WTC11 (cell line): ENCODE data around the gene C17orf67. TPM values are rescaled to one million over a fixed set of nuclear protein-coding genes. Genes with fewer than 3 reads are reported as not detected.

Experiments
- ATAC-seq: fragments of 200-7000 bp; cut with Tn5 transposase; 2 replicates; pipeline ENCODE4 v1.10.0; 2021; ENCODE audit warnings: mild to moderate bottlenecking, moderate library complexity
- CTCF ChIA-PET: fragments of 300-600 bp; sonication (Branson Sonifier 250); formaldehyde crosslinking; loops from one replicate; lab custom pipeline; 2021; ENCODE audit warnings: antibody characterized with exemption; lab: Charles Lee
- POLR2A ChIA-PET: fragments of 350-600 bp; sonication (Branson Sonifier 250); formaldehyde crosslinking; loops from one replicate; lab custom pipeline; 2021; ENCODE audit warnings: antibody characterized with exemption; lab: Charles Lee
- DNase-seq: peaks from one replicate; pipeline ENCODE4 v3.0.0; 2021; ENCODE audit warnings: low spot score
- H3K27ac Mint-ChIP-seq: 2 replicates; pipeline ENCODE4 v1.8.0; 2021; ENCODE audit warnings: mixed read lengths
- H3K27me3 Mint-ChIP-seq: 2 replicates; pipeline ENCODE4 v1.8.0; 2021; ENCODE audit warnings: low read depth, mild to moderate bottlenecking, moderate library complexity, mixed read lengths
- H3K36me3 Mint-ChIP-seq: 2 replicates; pipeline ENCODE4 v1.8.0; 2021; ENCODE audit warnings: mixed read lengths
- H3K4me1 Mint-ChIP-seq: 2 replicates; pipeline ENCODE4 v1.8.0; 2022; ENCODE audit warnings: mixed read lengths
- H3K4me3 Mint-ChIP-seq: 2 replicates; pipeline ENCODE4 v1.8.0; 2021; ENCODE audit warnings: mild to moderate bottlenecking, moderate library complexity, mixed read lengths
- H3K9me3 Mint-ChIP-seq: 2 replicates; pipeline ENCODE4 v1.8.0; 2021; ENCODE audit warnings: mixed read lengths
- CREB1 ChIP-seq: sonication (generic); formaldehyde crosslinking; IDR thresholded peaks from 2 replicates; pipeline ENCODE4 v1.8.0; 2023; ENCODE audit warnings: mild to moderate bottlenecking, missing genetic modification reagents
- ETV6 ChIP-seq: sonication (generic); formaldehyde crosslinking; IDR thresholded peaks from 2 replicates; pipeline ENCODE4 v1.8.1; 2022; ENCODE audit warnings: mild to moderate bottlenecking, missing genetic modification reagents
- FOXJ3 ChIP-seq: sonication (generic); formaldehyde crosslinking; IDR thresholded peaks from 2 replicates; pipeline ENCODE4 v1.9.0; 2021; ENCODE audit warnings: missing genetic modification reagents, mild to moderate bottlenecking, borderline replicate concordance
- GABPB1 ChIP-seq: sonication (generic); formaldehyde crosslinking; IDR thresholded peaks from 2 replicates; pipeline ENCODE4 v1.8.1; 2023; ENCODE audit warnings: mild to moderate bottlenecking, missing genetic modification reagents
- MYBL2 ChIP-seq: sonication (generic); formaldehyde crosslinking; IDR thresholded peaks from 2 replicates; pipeline ENCODE4 v1.8.1; 2023; ENCODE audit warnings: mild to moderate bottlenecking, moderate library complexity, missing genetic modification reagents
- NFE2L1 ChIP-seq: sonication (generic); formaldehyde crosslinking; IDR thresholded peaks from 2 replicates; pipeline ENCODE4 v1.8.1; 2023; ENCODE audit warnings: missing genetic modification reagents
- NFYB ChIP-seq: sonication (generic); formaldehyde crosslinking; conservative IDR thresholded peaks from 2 replicates; pipeline ENCODE4 v1.8.0; 2022; ENCODE audit warnings: low read depth, missing genetic modification reagents
- PRRX2 ChIP-seq: fragments of 250-450 bp; sonication (Bioruptor Pico); IDR thresholded peaks from 2 replicates; pipeline ENCODE4 v1.8.0; 2021; ENCODE audit warnings: mild to moderate bottlenecking
- RELA ChIP-seq: sonication (generic); formaldehyde crosslinking; IDR thresholded peaks from 2 replicates; pipeline ENCODE4 v1.8.1; 2022; ENCODE audit warnings: missing genetic modification reagents, mild to moderate bottlenecking, borderline replicate concordance
- RORB ChIP-seq: fragments of 250-450 bp; sonication (Bioruptor Pico); IDR thresholded peaks from 2 replicates; pipeline ENCODE4 v1.9.0; 2021; ENCODE audit warnings: mild to moderate bottlenecking
- SMAD4 ChIP-seq: sonication (generic); formaldehyde crosslinking; IDR thresholded peaks from 2 replicates; pipeline ENCODE4 v1.8.0; 2022; ENCODE audit warnings: mild to moderate bottlenecking, missing genetic modification reagents
- TCF7 ChIP-seq: sonication (generic); formaldehyde crosslinking; IDR thresholded peaks from 2 replicates; pipeline ENCODE4 v1.8.0; 2022; ENCODE audit warnings: mild to moderate bottlenecking, low read depth, missing genetic modification reagents, moderate library complexity
- TEAD1 ChIP-seq: sonication (generic); formaldehyde crosslinking; IDR thresholded peaks from 2 replicates; pipeline ENCODE4 v1.8.0; 2022; ENCODE audit warnings: mild to moderate bottlenecking, missing genetic modification reagents
- ZNF121 ChIP-seq: sonication (generic); formaldehyde crosslinking; IDR thresholded peaks from 2 replicates; pipeline ENCODE4 v1.8.0; 2023; ENCODE audit warnings: missing genetic modification reagents
- total RNA-seq: library from RNA; stranded (reverse); gene quantifications from 3 replicates; pipeline ENCODE4 v1.2.3, GENCODE V29; 2021
- TF ChIP-seq, protein P1 (sequence below): sonication (generic); formaldehyde crosslinking; IDR thresholded peaks from 2 replicates; pipeline ENCODE4 v1.8.0; 2022; ENCODE audit warnings: mild to moderate bottlenecking, missing genetic modification reagents
- TF ChIP-seq, protein P2 (sequence below): fragments of 250-450 bp; sonication (Bioruptor Pico); conservative IDR thresholded peaks from 2 replicates; pipeline ENCODE4 v1.9.0; 2021; ENCODE audit warnings: mild to moderate bottlenecking
- TF ChIP-seq, protein P3 (sequence below): sonication (generic); formaldehyde crosslinking; conservative IDR thresholded peaks from 2 replicates; pipeline ENCODE4 v1.8.1; 2022; ENCODE audit warnings: mild to moderate bottlenecking, missing genetic modification reagents
- TF ChIP-seq, protein P4 (sequence below): fragments of 250-450 bp; sonication (Bioruptor Pico); IDR thresholded peaks from 2 replicates; pipeline ENCODE4 v1.9.0; 2021; ENCODE audit warnings: mild to moderate bottlenecking
- TF ChIP-seq, protein P5 (sequence below): sonication (generic); formaldehyde crosslinking; conservative IDR thresholded peaks from 2 replicates; pipeline ENCODE4 v1.8.1; 2023; ENCODE audit warnings: mild to moderate bottlenecking, low read depth, missing genetic modification reagents, moderate library complexity

Gene C17orf67
- total RNA-seq, 1 experiment from 2014 or later, result 3.3 TPM

DNA sequence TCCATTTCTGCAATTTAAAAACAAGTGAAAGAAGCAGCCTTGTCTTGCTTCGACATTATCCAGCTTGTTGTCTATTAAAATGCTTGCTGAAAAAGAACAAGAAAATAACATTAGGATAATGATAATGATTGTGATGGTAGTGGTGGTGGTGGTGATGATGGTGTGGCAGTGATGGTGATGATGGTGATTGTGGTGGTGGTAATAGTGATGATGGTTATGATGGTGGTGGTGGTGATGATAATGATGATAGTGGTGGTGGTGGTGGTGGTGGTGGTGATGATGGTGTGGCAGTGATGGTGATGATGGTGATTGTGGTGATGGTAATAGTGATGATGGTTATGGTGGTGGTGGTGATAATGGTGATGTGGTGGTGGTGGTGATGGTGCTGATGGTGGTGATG lies 41.5 kb downstream of the C17orf67 start:
- ChIA-PET POLR2A (no interaction called here), CTCF (interaction anchor here (2.0 kb wide), 1 partner anchor 12 kb away, joined by 7 read pairs; no protein-coding TSS in a partner anchor)
- no peak overlapping the region for H3K27ac Mint-ChIP-seq
- TF ChIP-seq RELA (CRISPR knock-in tag), result no peak
- no peak for TF ChIP-seq TCF7 (CRISPR knock-in tag)
- no peak for TF ChIP-seq ZNF121 (CRISPR knock-in tag)
- no peak for TF ChIP-seq ETV6 (CRISPR knock-in tag)
- no peak for TF ChIP-seq CREB1 (CRISPR knock-in tag)
- no peak for TF ChIP-seq NFYB (CRISPR knock-in tag)
- TF ChIP-seq FOXJ3, result no peak
- no peak for TF ChIP-seq MYBL2 (CRISPR knock-in tag)
- TF ChIP-seq, protein P1, sequence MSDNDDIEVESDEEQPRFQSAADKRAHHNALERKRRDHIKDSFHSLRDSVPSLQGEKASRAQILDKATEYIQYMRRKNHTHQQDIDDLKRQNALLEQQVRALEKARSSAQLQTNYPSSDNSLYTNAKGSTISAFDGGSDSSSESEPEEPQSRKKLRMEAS (CRISPR knock-in tag), result no peak
- no peak overlapping the region for H3K4me3 Mint-ChIP-seq
- ATAC-seq, result no peak
- no peaks in the 10 kb centered on the region for H3K4me1 Mint-ChIP-seq
- no peak for DNase-seq
- peaks cover 3% of the 10 kb centered on the region; the same call in 1 of the 2 replicates for H3K27me3 Mint-ChIP-seq
- peaks cover 13% of the 10 kb centered on the region for H3K9me3 Mint-ChIP-seq
- peaks cover 9% of the 10 kb centered on the region for H3K36me3 Mint-ChIP-seq

DNA sequence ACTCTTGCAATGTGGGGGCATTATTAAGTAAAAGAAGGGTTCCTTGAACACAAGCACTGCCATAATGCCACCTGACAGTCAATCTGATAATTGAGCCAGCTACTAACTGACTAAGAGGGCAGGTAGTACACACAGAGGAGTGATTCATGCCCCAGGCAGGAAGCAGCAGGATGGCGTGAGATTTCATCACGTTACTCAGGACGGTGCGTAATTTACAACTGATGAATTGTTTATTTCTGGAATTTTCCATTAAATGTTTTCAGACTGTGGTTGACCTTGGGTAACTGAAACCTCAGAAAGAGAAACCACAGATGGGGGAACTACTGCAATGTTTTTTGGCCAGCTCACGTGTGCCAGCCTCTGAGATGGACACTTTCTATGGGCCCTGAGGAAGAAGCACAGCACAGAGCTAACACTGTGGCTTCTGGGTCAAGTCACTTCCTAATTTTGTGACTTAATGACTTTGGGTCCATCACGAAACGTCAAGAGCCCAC lies 46.7 kb downstream of the C17orf67 start:
- CTCF ChIA-PET, result interaction anchor here (1.7 kb wide), 1 partner anchor 33 kb away, joined by 7 read pairs; no protein-coding TSS in a partner anchor
- ATAC-seq (no peak), DNase-seq (no peak)
- POLR2A ChIA-PET, result no interaction called here
- H3K4me1 Mint-ChIP-seq, result peaks cover 8% of the 10 kb centered on the region
- H3K36me3 Mint-ChIP-seq, result peaks cover 2% of the 10 kb centered on the region
- no peak overlapping the region for H3K4me3 Mint-ChIP-seq
- H3K27ac Mint-ChIP-seq, result no peak overlapping the region
- H3K27me3 Mint-ChIP-seq, result peaks cover 2% of the 10 kb centered on the region
- peaks cover 6% of the 10 kb centered on the region for H3K9me3 Mint-ChIP-seq
- no peak for TF ChIP-seq SMAD4 (CRISPR knock-in tag)
- TF ChIP-seq, protein P2, sequence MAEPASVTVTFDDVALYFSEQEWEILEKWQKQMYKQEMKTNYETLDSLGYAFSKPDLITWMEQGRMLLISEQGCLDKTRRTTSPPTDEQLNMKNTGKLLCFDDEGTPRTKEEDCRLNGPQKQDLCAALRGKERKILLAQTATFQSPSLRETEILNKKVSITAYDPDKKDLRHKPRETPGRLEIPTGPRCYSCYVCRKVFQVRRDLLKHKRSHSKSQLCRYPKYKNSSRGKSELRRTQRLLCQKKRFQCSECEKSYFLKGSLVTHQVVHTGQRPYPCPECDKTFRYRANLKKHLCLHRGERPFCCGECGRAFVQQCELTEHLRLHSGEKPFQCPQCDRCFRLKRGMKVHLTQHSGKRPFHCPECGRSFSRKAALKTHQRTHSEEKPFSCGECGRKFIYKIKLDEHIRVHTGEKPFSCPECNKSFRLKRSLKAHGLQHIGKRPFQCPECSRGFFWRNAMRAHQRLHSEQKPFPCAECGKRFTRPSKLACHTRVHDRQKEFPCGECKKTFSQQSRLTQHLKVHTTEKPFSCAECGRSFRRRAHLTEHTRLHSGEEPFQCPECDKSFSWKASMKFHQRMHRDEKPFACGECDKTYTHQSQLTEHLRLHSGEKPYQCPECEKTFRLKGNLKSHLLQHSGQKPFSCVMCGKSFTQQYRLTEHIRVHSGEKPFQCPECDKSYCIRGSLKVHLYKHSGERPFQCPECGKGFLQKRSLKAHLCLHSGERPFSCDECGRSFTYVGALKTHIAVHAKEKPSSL (CRISPR knock-in tag), result no peak
- TF ChIP-seq GABPB1 (CRISPR knock-in tag), result peak; percentile 94

DNA sequence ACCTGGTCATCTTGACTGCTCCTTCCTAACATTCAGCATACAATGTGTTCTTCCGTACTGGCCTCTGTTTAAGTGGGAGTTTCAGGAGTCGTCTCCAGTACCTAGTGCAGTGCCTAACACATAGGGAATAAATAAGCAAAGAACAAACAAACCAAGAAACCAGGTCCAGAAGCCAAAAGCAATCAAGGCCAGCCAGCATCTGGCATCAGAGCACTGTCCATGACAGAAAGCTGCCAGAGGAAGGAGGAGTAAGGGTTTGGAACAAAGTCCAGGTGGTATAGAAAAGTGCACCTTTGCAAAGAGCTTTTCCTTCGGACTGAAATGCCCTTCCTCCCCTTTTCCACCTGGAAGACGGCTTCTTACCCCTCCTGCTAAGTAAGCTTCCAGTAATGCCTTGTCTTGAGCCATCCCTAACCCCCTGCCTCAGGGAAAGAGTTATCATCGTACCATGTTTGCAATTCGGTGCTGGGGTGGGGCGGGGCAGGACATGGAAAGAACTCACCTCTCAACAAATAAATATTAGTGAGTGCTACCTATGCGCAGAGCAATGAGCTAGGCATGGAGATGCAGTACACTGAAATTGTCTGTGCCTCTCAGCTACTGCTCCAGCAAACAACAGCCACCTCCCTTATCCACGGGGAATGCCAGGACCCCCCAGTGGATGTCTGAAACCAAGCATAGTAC lies 47.6 kb downstream of the C17orf67 start:
- DNase-seq, result no peak
- H3K9me3 Mint-ChIP-seq, result 0 out of 2 replicates have a peak, but pooled peaks cover 3% of the 10 kb centered on the region
- ChIA-PET POLR2A (no interaction called here), CTCF (interaction anchor here (1.2 to 1.7 kb wide), 3 partner anchors 33 to 108 kb away, joined by 3 to 8 read pairs (median 7); no protein-coding TSS in a partner anchor)
- no peak for ATAC-seq
- peaks cover 12% of the 10 kb centered on the region for H3K4me1 Mint-ChIP-seq
- TF ChIP-seq PRRX2 (CRISPR knock-in tag), result no peak
- TF ChIP-seq TEAD1, result no peak
- TF ChIP-seq RELA (CRISPR knock-in tag), result no peak
- TF ChIP-seq, all 79 proteins: peak for 0
- H3K27me3 Mint-ChIP-seq, result peaks cover 9% of the 10 kb centered on the region
- H3K36me3 Mint-ChIP-seq, result no peaks in the 10 kb centered on the region
- no peak overlapping the region for H3K4me3 Mint-ChIP-seq
- no peak overlapping the region for H3K27ac Mint-ChIP-seq

DNA sequence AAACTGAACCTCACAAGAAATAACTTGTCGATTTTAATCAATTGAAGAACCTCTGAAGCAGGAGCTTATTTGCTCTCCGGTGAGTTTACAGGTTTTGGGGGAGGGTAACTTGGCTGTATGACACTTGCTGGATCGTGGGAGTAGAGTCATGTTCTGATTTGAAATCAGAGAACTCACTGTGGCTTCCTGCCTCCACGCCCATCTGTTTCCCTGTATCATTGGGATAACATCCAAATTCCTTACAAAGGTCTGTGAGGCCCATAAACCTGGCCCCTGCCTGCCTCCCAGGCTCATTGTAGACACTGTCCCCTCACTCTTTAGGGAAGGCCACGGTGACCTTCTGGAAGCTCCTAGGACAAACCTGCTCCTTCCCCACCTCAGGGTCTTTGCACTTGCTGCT lies 48.3 kb downstream of the C17orf67 start:
- Mint-ChIP-seq H3K27ac (no peak overlapping the region), H3K4me3 (no peak overlapping the region), H3K9me3 (0 out of 2 replicates have a peak, but pooled peaks cover 3% of the 10 kb centered on the region), H3K27me3 (peaks cover 17% of the 10 kb centered on the region), H3K36me3 (no peaks in the 10 kb centered on the region), H3K4me1 (peaks cover 13% of the 10 kb centered on the region)
- DNase-seq, result no peak
- ATAC-seq, result no peak
- POLR2A ChIA-PET, result no interaction called here
- CTCF ChIA-PET, result interaction anchor here (0.7 to 1.7 kb wide), 4 partner anchors 11 to 107 kb away, joined by 3 to 8 read pairs (median 5); no protein-coding TSS in a partner anchor
- TF ChIP-seq, protein P3, sequence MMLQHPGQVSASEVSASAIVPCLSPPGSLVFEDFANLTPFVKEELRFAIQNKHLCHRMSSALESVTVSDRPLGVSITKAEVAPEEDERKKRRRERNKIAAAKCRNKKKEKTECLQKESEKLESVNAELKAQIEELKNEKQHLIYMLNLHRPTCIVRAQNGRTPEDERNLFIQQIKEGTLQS (CRISPR knock-in tag), result no peak
- TF ChIP-seq NFE2L1 (CRISPR knock-in tag) (no peak), RORB (no peak), NFYB (CRISPR knock-in tag) (no peak)
- TF ChIP-seq, protein P4, sequence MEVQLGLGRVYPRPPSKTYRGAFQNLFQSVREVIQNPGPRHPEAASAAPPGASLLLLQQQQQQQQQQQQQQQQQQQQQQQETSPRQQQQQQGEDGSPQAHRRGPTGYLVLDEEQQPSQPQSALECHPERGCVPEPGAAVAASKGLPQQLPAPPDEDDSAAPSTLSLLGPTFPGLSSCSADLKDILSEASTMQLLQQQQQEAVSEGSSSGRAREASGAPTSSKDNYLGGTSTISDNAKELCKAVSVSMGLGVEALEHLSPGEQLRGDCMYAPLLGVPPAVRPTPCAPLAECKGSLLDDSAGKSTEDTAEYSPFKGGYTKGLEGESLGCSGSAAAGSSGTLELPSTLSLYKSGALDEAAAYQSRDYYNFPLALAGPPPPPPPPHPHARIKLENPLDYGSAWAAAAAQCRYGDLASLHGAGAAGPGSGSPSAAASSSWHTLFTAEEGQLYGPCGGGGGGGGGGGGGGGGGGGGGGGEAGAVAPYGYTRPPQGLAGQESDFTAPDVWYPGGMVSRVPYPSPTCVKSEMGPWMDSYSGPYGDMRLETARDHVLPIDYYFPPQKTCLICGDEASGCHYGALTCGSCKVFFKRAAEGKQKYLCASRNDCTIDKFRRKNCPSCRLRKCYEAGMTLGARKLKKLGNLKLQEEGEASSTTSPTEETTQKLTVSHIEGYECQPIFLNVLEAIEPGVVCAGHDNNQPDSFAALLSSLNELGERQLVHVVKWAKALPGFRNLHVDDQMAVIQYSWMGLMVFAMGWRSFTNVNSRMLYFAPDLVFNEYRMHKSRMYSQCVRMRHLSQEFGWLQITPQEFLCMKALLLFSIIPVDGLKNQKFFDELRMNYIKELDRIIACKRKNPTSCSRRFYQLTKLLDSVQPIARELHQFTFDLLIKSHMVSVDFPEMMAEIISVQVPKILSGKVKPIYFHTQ, result no peak
- TF ChIP-seq, protein P5, sequence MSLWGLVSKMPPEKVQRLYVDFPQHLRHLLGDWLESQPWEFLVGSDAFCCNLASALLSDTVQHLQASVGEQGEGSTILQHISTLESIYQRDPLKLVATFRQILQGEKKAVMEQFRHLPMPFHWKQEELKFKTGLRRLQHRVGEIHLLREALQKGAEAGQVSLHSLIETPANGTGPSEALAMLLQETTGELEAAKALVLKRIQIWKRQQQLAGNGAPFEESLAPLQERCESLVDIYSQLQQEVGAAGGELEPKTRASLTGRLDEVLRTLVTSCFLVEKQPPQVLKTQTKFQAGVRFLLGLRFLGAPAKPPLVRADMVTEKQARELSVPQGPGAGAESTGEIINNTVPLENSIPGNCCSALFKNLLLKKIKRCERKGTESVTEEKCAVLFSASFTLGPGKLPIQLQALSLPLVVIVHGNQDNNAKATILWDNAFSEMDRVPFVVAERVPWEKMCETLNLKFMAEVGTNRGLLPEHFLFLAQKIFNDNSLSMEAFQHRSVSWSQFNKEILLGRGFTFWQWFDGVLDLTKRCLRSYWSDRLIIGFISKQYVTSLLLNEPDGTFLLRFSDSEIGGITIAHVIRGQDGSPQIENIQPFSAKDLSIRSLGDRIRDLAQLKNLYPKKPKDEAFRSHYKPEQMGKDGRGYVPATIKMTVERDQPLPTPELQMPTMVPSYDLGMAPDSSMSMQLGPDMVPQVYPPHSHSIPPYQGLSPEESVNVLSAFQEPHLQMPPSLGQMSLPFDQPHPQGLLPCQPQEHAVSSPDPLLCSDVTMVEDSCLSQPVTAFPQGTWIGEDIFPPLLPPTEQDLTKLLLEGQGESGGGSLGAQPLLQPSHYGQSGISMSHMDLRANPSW, result no peak
